GM10266 (cell line): ENCODE results near the gene RAD18.

Experiments used
- DNase-seq: peaks from one replicate; pipeline ENCODE4 v3.0.0; 2012; ENCODE audit errors: extremely low spot score
- TF ChIP-seq, protein P1 (sequence below): IDR thresholded peaks from 2 replicates; pipeline ENCODE4 v1.5.1; 2012; ENCODE audit warnings: mild to moderate bottlenecking, low read depth; ENCODE audit not compliant: control insufficient read depth, insufficient read depth; ENCODE audit errors: missing control alignments

The RAD18 gene

DNA sequence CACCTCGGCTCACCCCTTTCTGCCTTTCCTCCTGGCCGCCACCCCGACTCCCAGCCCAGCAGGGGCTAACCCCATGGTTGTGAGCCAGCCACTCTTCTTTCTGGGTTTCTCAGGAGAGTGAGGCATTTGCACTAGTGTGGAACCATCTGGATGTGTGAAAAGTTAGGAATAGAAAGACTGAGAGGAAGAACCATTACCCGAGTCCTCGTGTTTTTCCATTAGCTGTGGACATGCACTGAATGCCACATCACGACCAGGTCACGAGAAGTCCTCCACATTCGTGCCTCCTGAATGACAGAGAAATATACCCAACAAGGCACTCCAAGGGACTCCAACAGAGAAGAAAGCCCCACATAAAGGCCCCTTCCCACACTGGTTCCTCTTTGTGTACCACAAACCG is 18.0 kb upstream of the RAD18 start:
- no peak for DNase-seq
- TF ChIP-seq, protein P1, sequence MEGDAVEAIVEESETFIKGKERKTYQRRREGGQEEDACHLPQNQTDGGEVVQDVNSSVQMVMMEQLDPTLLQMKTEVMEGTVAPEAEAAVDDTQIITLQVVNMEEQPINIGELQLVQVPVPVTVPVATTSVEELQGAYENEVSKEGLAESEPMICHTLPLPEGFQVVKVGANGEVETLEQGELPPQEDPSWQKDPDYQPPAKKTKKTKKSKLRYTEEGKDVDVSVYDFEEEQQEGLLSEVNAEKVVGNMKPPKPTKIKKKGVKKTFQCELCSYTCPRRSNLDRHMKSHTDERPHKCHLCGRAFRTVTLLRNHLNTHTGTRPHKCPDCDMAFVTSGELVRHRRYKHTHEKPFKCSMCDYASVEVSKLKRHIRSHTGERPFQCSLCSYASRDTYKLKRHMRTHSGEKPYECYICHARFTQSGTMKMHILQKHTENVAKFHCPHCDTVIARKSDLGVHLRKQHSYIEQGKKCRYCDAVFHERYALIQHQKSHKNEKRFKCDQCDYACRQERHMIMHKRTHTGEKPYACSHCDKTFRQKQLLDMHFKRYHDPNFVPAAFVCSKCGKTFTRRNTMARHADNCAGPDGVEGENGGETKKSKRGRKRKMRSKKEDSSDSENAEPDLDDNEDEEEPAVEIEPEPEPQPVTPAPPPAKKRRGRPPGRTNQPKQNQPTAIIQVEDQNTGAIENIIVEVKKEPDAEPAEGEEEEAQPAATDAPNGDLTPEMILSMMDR: no peak

DNA sequence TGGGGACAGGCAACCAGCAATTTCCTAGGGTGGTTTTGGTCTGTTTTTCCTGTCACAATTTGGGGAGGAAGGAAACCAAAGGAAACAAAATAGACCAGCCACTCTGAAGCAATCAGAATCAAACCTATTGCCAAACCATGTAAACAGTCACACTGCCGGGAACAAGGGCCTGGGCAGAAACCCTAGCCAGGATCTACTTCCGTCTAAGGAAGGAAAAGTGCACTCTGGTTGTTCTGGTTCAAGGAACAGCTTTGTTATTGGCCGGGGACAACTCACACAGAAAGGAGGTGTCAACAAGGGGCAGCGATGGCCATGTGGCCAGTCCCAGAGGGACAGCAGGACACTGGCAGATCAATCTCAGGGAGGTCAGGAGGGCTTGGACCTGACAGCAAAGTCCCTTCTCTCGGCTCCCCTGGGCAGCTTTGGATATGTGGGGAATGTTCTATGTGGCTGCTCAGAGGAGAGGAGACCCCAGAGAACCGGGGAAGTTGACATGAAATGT is 17.5 kb upstream of the RAD18 start:
- TF ChIP-seq, protein P1: no peak
- DNase-seq: no peak

DNA sequence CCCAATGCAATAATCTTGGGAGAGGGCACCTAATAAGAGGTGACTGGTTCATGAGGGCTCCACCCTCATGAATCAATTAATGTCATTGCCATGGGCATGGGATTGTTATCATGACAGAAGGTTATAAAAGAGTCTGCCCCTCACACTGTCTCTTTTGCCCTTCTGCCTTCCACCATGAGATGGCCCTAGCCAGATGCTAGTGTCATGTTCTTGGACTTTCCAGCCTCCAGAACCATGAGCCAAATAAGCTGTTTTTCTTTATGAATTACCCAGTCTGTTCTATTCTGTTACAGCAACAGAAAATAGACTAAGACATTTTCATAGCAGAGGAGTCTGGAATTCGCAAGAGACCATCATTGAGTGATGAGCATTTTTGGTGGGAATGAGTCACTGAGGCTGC is 16.0 kb upstream of the RAD18 start:
- DNase-seq: no peak
- TF ChIP-seq, protein P1: no peak

DNA sequence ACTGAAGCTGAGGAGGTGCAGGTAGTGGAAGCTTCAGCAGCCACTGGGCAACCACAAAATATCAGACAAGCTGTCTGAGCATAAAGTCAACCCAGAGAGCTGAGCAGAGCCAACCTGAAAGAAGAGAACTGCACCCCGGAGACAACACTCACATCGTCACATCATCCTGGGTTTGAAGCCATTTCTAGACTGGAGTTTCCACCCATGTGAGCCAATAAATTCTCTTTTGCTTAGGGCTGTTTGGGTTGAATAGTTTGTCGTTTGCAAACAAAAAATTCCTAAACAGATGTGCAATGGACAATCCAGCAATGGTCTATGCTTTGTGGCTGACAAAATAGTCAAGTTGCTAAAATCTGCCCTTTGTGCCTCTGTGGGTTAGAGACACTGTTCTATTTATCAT is 15.3 kb upstream of the RAD18 start:
- TF ChIP-seq, protein P1: no peak
- no peak for DNase-seq

DNA sequence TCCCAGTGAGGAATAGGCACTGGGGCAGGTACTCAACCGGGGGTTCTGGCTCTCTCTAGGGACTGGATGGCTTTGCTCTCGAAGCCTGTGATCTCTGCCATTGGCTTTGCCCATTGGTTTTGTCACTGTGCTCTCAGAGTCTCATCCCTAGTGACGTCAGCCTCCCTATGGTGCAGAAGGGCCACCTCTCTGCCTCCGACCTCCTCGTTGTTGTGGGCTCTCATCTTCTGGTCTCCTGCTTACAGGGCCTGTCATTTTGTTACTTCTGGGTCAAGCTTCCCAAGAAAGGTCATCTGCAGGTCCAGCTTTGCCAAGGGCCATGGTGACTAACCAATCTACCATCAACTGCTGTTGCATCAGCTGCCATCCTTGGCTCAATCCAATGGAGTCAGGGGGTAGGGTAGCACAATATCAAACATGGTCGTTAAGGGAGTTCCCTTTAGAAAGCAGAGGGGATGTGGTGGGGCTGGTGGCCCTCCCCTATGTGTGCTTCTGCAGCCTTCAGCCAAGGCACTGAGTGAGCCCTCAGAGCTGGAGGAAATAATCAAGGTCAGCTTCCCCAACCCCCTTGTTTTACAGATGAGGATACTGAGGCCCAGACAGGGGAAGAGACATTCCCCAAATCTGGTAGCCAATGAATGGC is 13.4 kb upstream of the RAD18 start:
- DNase-seq: no peak
- TF ChIP-seq, protein P1: no peak

DNA sequence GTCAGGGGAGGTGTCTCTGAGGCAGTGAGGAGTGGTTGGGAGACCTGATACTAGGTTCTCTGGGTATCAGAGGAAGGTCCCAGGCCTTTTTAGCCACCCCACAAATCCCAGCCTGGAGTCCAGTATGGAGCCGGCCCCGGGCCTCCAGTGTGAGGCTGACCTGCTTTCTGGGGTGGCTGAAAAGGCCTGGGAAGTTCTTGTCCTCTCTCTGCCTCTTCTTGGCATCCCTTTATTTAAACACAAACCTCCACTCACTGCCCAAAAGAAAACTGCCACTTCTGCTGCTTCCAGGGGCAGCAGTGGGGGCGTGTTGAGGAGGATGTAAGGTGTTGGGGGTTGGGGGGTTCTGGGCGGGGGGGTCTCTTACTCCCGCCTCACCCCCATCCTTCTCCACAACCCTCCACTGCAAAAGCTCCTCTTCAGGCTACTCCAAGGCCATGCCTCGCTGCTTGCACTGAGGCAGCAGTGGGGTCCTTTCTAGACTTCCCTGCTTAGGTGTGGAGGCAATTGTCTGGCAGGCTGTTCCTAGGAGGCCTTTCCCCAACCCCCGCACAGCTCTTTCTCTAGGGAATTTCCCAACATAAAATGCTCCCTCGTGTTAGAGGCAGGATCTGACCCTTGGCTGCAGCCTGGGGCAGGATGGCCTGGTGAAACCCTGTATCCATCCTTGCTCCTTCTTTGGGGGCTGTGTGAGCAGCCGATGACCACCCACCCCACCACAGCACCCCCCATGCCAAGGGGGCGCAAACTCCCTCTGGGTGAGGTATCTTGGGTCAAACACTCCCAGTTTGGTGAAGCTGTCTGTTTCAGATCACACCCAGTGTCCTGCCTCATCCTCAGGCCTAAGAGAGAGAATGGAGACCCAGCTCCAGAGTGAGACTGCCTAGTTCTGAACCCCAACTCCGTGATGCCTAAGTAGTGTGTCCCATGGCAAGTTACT is 12.1 kb upstream of the RAD18 start:
- TF ChIP-seq, protein P1: no peak
- no peak for DNase-seq

DNA sequence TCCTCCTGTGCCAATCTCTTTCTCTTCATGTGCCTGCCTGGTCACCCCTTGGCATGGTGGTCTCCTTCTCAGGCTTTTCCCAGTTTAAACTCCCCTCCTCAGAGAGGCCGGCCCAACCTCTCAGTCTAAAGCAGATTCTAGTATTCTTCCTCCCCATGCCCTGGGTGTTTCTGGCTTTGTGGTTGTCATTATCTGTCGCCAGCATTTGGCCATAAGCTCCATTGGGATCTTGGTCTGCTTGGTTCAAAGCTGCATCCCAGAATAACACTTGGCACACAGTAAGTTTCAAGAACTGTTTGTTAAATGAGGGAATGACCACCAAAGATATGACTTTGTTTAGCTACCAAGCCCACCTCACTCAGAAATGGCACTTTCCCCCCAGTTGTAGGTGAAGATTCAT is 11.2 kb upstream of the RAD18 start:
- DNase-seq: no peak
- TF ChIP-seq, protein P1: no peak
